NCI-H146 treated with DMSO at 0.1 percent for 48 hours (cell line): Measurements from ENCODE around the gene MCM3AP.
"Not testable (repeated sequence)": the region's sequence is repeated elsewhere in the genome, so short reads cannot be mapped to it uniquely, and the experiment has no call there.

Experiments used
- DNase-seq: peaks from one replicate; lab custom pipeline; 2025; ENCODE audit not compliant: unreplicated experiment; lab: John Stamatoyannopoulos, UW

The MCM3AP gene

DNA sequence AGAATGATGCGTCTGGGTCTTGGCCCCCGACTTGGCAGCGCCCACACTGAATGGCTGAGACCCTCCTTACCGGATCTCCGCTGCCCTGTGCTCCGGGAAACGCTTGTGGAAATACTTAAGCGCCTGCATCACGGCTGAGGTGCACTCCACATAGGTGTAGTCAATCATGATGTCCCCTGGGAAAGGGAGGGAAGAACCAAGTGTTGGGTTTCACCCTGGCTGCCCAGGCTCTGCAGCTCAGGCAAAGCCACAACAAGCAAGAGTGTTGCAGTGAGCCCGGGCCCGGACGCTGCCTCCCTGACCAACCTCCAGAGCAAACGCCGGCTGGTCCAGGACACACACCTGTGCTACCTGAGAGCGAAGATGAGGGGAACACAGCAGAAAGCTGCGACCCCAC is 79.6 kb downstream of the MCM3AP start:
- DNase-seq: no peak

DNA sequence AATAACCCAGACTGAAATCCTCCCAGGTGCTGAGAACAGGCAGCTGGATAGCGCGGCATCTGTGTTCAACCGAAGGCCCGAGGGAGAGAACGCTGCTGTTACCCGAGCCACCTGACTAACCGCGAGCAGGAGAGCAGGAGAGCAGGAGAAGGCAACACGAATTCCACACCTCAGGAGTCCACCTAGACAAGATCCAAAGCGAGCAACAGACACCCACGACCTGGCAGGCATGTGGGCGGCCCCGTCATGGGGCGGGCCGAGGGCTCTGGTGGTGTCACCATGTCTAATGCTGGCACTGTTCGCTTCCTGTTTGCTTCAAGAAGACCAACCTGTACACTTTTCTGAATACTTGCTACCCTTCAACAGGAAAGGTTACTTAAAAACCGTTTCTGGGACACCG is 80.2 kb downstream of the MCM3AP start:
- no peak for DNase-seq

GRCh38 chr21:46203203-46203600 is 82.2 kb downstream of the MCM3AP start:
- DNase-seq: no peak

DNA sequence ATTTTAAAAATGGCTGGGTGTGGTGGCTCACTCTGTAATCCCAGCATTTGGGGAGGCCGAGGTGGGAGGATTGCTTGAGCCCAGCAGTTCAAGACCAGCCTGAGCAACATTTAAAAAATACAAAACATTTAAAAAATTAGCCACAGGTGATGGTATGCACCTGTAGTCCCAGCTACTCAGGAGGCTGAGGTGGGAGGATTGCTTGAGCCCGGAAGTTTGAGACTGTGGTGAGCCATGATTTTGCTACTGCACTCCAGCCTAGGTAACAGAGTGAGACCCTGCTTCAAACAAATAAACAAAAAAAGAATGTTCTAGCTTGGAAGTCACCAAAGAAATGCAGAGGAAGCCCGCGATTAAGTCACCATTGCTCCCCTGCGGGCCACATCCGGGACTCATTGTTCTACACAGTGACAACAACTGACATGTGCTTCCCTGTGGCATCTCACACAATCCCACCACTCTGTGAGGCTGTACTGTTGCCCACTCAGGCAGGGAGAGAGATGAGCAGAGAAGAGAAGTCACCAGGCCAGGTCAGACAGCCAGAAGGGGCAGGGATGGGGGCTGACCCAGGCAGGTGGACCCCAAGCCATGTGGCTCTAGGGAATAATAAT is 82.7 kb downstream of the MCM3AP start:
- no peak for DNase-seq

GRCh38 chr21:46200877-46201803 is 84.3 kb downstream of the MCM3AP start:
- DNase-seq: not testable (repeated sequence)

DNA sequence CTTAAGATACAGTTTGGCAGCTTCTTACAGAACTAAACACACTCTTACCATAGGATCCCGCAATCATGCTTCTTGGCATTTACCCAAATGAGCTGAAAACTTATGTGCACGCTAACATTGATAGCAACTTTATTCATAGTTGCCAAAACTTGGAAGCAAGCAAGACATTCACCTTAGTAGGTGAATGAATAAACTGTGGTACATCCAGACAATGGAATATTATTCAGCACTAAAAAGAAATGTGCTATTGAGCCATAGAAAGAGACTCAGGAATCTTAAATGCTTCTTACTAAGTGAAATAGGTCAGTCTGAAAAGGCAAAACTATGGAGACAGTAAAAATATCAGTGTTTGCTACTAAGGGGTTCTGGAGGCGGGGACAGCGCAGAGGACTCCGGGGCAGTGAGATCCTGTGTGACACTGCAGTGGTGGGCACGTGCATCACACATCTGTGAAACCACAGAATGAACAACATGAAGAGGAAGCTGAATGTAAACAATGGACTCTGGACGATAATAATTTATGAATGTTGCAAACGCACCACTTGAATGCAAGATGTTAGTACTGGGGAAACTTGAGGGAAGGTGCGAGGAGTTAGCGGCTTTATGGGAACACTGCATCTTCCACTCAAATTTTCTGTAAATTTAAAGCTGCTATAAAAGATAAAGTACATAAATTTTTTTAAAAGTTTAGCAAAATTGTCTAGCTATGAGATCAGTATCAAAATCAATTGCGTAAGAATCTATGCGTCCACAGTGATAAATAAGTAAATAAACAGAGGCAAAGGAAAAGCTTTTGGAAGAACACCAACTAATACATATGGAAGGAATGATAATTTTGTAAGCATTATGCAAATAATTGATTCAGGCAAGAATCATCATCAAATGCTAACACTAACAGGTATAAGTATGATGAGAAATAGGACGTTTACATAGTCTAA is 85.7 kb downstream of the MCM3AP start:
- no peak for DNase-seq

DNA sequence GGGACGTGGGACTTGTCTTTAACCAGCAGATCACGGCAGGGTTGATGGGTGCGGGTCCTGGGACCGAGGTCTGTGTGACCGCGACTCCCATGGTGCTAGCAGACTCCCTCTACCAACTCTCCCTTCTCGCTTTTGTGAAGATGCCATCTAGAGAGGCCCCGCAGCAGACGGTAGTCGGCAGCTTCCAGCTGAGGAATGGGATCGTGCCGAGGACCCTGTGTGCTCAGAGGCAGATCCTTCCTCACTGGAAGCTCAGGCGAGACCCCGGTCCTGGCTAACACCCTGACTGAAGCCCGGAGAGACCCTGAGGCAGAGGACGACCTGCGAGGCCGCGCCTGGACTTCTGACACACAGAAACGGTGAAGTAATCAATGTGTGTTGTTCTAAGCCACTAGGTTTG is 88.7 kb downstream of the MCM3AP start:
- DNase-seq: no peak

- DNase-seq: no peak
These were observed 89.7 kb downstream of the MCM3AP start for GRCh38 chr21:46195595-46196195.

- DNase-seq: no peak
These were observed 90.8 kb downstream of the MCM3AP start for GRCh38 chr21:46194374-46195334.

GRCh38 chr21:46193829-46194373 is 91.5 kb downstream of the MCM3AP start:
- DNase-seq: no peak

DNA sequence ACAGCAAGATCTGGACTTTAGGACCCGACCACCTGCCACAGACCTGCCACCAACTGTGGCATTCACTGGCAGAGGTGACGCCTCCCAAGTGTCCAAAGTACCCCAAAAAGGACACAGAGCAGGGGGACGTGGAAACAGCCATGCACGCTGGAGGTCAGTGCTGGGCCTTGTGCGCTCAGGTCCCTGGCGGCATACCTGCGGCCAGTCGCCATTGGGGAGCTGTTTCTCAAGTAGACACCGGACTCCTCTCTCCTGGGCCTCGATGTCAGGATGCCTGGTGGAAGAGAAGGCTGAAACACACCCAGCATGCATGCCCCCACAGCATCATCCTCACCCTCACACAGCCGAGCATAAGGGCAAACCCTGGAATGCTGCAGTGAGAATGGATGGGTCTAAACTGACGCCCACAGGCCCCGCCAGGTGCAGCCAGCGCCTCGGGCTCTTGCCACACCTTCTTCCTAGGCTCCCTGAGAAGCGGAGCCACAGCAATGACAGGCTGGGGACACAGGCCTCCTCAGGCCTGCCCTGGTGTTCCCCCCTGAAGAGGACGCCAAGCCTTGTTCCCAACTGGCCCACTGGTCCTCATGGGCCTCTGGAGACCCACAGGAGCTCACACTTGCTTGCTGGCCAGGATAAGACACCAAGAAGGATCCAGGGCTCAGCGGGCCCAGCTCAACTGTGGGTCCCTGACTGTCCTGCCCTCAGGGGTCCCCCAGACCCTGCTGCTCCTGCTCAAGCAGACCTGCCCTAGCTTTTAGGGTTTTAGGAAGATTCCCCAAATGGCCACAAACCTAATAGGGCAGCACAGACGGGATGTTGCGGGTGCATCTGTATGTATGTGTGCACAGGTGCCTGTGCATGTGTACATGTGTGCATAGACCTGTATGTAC is 93.5 kb downstream of the MCM3AP start:
- DNase-seq: no peak

GRCh38 chr21:46191257-46191685 is 94.1 kb downstream of the MCM3AP start:
- DNase-seq: no peak

DNA sequence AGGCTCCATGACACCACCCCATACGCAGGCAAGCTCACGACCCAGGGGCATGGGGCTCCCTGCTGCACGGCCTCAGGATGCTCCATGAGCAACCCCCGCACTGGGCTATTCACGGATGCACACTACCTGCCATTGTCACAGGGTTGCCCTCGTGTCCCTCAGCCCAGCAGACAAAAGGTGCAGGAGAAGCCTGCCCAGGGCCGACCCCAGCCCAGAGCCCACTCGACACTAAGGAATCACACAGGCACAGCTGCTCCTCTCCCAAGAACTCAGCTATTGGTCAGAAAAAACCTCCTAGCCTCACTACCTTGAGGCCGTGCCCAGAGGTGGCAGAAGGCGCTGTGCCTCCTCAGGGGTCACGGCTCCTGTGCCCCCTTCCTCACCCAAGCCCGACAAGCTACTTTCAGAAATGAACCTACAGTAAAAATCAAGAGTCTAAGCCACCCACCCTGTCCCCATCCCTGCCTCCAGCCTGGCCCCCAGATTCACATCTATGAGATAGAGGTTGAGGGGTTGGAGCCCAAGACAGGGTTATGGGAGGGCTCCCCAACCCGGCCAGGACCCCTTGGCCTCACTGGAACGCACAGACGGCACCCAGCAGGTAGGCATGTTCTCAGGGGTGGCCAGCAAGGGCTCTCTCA is 94.8 kb downstream of the MCM3AP start:
- no peak for DNase-seq

GRCh38 chr21:46189959-46190490 is 95.4 kb downstream of the MCM3AP start:
- DNase-seq: no peak

GRCh38 chr21:46189213-46189958 is 96.0 kb downstream of the MCM3AP start:
- DNase-seq: no peak

DNA sequence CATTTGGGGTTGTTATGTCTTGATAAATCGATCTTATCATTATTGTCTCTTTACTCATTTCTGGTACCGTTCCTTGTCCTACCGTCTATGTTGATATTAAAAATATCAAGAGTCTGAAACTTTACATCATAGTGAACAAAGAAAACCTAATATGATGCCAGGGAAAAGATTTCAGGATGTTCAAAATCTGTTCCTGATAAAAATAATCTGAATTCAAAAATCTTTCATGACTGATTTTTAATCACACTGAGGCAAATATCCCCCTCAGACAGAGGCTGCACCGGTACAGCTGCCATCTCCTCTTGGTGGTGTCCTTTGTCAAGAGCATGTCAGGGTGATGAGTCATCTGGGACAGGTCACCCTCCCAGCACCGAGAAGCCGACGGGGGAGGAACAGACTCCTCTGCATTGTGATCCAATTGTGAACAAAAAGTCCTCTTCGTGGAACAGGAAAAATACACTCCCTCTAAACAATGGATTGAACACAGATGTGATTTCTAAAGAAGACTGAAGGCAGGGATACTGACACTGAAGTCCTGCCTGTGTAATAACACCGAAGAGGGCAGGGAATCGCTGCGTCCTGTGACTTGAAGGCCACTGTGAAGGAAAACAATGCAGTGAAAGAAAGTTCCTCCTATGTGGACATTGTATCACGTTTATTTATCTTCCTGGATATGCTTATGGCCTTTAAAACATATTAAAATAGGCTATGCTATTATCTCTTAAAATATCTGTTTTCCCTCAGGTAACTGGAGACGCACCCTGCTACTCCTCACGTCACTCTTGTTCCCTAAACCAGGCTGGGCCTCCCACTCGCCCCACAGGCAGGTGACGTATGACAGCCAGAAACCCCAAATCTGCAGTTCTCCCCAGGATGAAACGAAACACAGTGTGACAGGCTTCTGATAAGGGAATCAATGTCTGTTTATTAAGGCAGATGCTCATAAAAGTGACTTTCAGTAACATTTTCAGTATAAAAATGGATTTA is 96.9 kb downstream of the MCM3AP start:
- no peak for DNase-seq
